Heart left ventricle (tissue), 16 donors: ENCODE data around the gene TNPO3. TPM values are rescaled to one million over a fixed set of nuclear protein-coding genes. Genes with fewer than 3 reads are reported as not detected.

ENCODE experiments used
- ATAC-seq, 4 donors: fragments of 200-7000 bp; cut with Tn5 transposase; one replicate each; pipeline ENCODE4 v1.9.1; 2020 to 2022; ENCODE audit warnings: moderate library complexity in 4 of 4, mild to moderate bottlenecking in 3 of 4, moderate number of reproducible peaks in 1 of 4
- DNase-seq, 5 donors: peaks; one replicate each; pipeline ENCODE4 v3.0.0-alpha.2; 2020
- H3K27ac ChIP-seq, 12 donors: fragments of 200-600 bp; sonication (generic) in 4 of 12; one replicate each; pipeline versions ENCODE4 v1.5.0 to v1.8.0; 2016 to 2022; ENCODE audit warnings: mild to moderate bottlenecking in 2 of 12
- H3K27me3 ChIP-seq, 9 donors: fragments of 200-600 bp; sonication (generic) in 2 of 9; one replicate each; pipeline versions ENCODE4 v1.5.1 to v1.8.0; 2016 to 2022; ENCODE audit warnings: mild to moderate bottlenecking in 3 of 9
- H3K36me3 ChIP-seq, 9 donors: fragments of 200-600 bp; sonication (generic) in 2 of 9; one replicate each; pipeline versions ENCODE4 v1.5.0 to v1.8.0; 2018 to 2022; ENCODE audit warnings: mild to moderate bottlenecking in 2 of 9
- H3K4me1 ChIP-seq, 12 donors: fragments of 200-600 bp; sonication (generic) in 4 of 12; one replicate each; pipeline versions ENCODE4 v1.5.0 to v1.8.0; 2016 to 2022; ENCODE audit warnings: mild to moderate bottlenecking in 3 of 12
- H3K4me3 ChIP-seq, 12 donors: fragments of 200-600 bp; sonication (generic) in 4 of 12; one replicate each; pipeline versions ENCODE4 v1.5.0 to v1.8.0; 2017 to 2022; ENCODE audit warnings: mild to moderate bottlenecking in 9 of 12, moderate library complexity in 4 of 12
- H3K9me3 ChIP-seq, 12 donors: fragments of 200-600 bp; sonication (generic) in 4 of 12; one replicate each; pipeline versions ENCODE4 v1.5.0 to v1.8.0; 2016 to 2022; ENCODE audit warnings: mild to moderate bottlenecking in 1 of 12
- POLR2A ChIP-seq, 2 donors: fragments of 450-650 bp; IDR thresholded peaks; one replicate each; pipeline ENCODE4 v1.6.1; 2017; ENCODE audit warnings: antibody characterized with exemption in 2 of 2, mild to moderate bottlenecking in 2 of 2, moderate library complexity in 2 of 2
- WGBS, 4 donors: extraction: QIAGEN DNeasy Blood & Tissue Kit in 2 of 4; methylation state at CpG; one replicate each; pipeline versions ENCODE4 v1.1.5 to v1.1.7; 2013 to 2018; 5-methylcytosine and 5-hydroxymethylcytosine counted together
- intact Hi-C, 10 donors: fragments of 100-400 bp; cut with DNase I; formaldehyde crosslinking; loops; one replicate each; pipeline versions ENCODE4 v1.11.1 to v1.14.2; 2022
- polyA plus RNA-seq, 2 donors: library from polyadenylated mRNA; stranded (reverse); fragments of 200-250 nt; gene quantifications; one replicate each; pipeline ENCODE4 v1.2.3, GENCODE V29; 2013
- total RNA-seq, 9 donors: library from RNA; depleted of rRNA in 2 of 9; stranded (reverse); fragments of >200 nt in 2 of 9; fragmentation: NEBNext Ultra II Directional in 3 of 9; extraction: Animal tissue kit (Norgen Biotek cat#: 25700) in 3 of 9; gene quantifications; one replicate each; pipeline versions ENCODE4 v1.1.0 to v1.2.4, GENCODE V29; 2016 to 2023
- TF ChIP-seq, protein P1 (sequence below), 12 donors: fragments of 200-600 bp; sonication (generic) in 4 of 12; IDR thresholded peaks; one replicate each; pipeline versions ENCODE4 v1.5.0 to v1.8.0; 2018 to 2022; ENCODE audit warnings: antibody characterized with exemption in 12 of 12, mild to moderate bottlenecking in 5 of 12
- donor health status: ischemic (EF 13 %, LVEDD 7.1; RV severe dilation, severe dysfunction).
- donor health status: healthy with polysubstance abuse.
- donor health status: DM: no; HTN: yes; CAD: no.
- donor health status: DM: no; HTN: no; CAD: no.
- donor health status: ischemic (EF 25% LVEDD 6.9; RV normal size, moderate dysfunction).
- donor health status: ischemic (EF 25% LVEDD 5.7; RV mildly dilated, moderate dysfunction).
- donor health status: healthy.
- donor health status: DM: yes; HTN: yes; CAD: no.
- donor health status: ischemic (EF 35%, LVEDD 5.7; RV mildly dilated, moderate dysfunction).
- donor health status: nonischemic (EF 11% LVEDD 7.7; RV severe dilation, severe dysfunction).
- donor health status: DM: yes; HTN: yes; CAD: no.
- donor health status: PGD.
- donor health status: ischemic (EF 29% LVEDD 5.4; RV normal size, mild dysfunction).
- donor health status: nonischemic (EF 23%, LVEDD 6.1; RV moderate dilation, normal function).

The TNPO3 gene
- total and polyA plus RNA-seq, 11 donors: 11.0 to 42.4 (median 31.3) TPM

DNA sequence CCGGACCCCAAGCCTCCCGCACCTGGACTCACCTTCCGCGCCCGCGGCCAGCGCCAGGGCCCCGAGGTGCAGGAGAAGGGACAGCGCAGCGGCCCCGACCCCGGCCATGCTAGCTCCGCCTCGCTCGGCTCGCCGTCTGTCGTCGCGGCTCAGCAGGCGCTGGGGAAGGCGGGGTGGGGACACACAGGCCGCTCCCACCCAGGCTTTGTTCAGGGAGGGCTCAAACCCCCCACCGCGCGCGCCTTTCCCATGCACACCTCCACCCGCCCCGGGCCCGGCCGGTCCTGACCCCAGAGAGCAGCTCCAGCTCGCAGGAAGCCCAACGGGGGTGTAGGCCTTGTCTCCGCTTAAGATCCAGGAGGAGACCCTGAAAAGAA is 144.4 kb downstream of the TNPO3 start, which contains the start of gene KCP:
TSS of gene KCP (minus strand) at position 141 of the 377 bp plus-strand sequence. CDS start at position 108, 33 bp downstream.
- Histone ChIP-seq H3K36me3 (no peaks in the 10 kb centered on the region), H3K4me3 (peak within 1 kb of the TSS in 11 of 12 donors; percentile 14 to 46 (median 32)), H3K4me1 (peaks cover 0 to 23% (median 5%) of the 10 kb centered on the region in 12 donors), H3K27me3 (peaks cover 15 to 64% (median 41%) of the 10 kb centered on the region in 9 donors), H3K27ac (no peak within 1 kb of the TSS), H3K9me3 (no peaks in the 10 kb centered on the region)
- intact Hi-C loops: no loop called here
- ATAC-seq (no peak), DNase-seq (peak in 1 of 5 donors; percentile 11)
- WGBS, 4 donors: 22 to 36% (median 29%) methylated on average over 12 to 34 of the region's 34 CpGs
- TF ChIP-seq, protein P1, sequence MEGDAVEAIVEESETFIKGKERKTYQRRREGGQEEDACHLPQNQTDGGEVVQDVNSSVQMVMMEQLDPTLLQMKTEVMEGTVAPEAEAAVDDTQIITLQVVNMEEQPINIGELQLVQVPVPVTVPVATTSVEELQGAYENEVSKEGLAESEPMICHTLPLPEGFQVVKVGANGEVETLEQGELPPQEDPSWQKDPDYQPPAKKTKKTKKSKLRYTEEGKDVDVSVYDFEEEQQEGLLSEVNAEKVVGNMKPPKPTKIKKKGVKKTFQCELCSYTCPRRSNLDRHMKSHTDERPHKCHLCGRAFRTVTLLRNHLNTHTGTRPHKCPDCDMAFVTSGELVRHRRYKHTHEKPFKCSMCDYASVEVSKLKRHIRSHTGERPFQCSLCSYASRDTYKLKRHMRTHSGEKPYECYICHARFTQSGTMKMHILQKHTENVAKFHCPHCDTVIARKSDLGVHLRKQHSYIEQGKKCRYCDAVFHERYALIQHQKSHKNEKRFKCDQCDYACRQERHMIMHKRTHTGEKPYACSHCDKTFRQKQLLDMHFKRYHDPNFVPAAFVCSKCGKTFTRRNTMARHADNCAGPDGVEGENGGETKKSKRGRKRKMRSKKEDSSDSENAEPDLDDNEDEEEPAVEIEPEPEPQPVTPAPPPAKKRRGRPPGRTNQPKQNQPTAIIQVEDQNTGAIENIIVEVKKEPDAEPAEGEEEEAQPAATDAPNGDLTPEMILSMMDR (IDR thresholded peaks at IDR 0.05): no peak

DNA sequence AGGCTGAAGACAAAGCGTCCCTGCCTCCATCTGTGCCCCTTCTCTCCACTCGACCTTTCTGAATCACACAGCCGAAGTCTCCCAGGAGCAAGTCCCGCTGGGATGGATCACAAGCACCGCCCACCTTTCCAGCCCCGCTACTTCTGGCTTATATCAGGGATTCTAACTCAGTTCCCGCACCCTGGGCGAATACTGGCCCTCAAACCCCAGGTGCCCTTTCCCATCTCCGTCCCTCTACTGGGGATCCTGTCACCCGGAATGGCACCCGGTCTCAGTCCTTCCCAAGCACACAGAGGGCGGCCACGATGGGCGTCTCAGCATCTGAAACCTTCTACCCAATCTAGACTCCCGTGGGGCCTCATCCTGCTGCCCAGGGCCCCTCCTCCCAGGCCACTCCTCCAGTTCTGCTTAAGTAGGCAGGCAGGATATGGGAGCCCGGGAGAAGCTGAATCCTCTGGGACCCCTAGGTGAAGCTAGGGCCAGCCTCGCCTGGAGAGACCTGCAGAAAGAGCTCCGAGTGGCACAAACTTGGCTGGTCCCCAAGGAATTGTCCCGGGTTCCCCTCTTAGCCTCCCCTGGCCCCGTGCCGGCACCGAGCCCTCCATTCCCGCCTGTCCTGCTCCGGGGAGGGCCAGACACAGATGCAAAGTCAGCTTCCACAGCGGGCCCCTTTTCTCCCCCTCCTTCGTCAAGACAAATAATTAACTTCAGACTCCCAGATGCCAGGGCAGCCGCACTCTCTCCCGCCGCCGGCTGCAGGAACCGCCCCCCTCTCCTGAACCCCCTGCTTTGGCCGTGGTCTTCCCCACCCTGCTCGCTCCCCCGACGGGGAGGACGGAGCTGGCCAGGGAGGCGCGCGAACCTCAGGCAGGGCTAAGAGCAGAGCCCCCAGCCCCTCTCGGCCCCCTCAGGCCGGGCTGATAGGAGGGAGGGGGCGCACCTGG is 145.0 kb downstream of the TNPO3 start:
- H3K4me3 ChIP-seq: peak overlapping the region in 11 of 12 donors; percentile 14 to 46 (median 32)
- peak in 2 of 4 donors; percentile 15 to 23 for ATAC-seq
- H3K9me3 ChIP-seq: no peaks in the 10 kb centered on the region
- H3K27ac ChIP-seq: no peak overlapping the region
- H3K4me1 ChIP-seq: peaks cover 0 to 16% (median 4%) of the 10 kb centered on the region in 12 donors
- no peaks in the 10 kb centered on the region for H3K36me3 ChIP-seq
- DNase-seq: peak in 1 of 5 donors; percentile 38
- 7 to 13% (median 8%) methylated on average over 34 to 42 of the region's 42 CpGs for WGBS, 4 donors
- intact Hi-C loops: loop anchor here in 4 of 10 donors (2.0 to 5.0 kb wide), 3 partner anchors 181 to 302 kb away; no protein-coding TSS in a partner anchor
- TF ChIP-seq, protein P1 (IDR thresholded peaks at IDR 0.05): no peak
- TF ChIP-seq POLR2A (IDR thresholded peaks at IDR 0.05): no peak
- peaks cover 10 to 61% (median 34%) of the 10 kb centered on the region in 9 donors for H3K27me3 ChIP-seq

DNA sequence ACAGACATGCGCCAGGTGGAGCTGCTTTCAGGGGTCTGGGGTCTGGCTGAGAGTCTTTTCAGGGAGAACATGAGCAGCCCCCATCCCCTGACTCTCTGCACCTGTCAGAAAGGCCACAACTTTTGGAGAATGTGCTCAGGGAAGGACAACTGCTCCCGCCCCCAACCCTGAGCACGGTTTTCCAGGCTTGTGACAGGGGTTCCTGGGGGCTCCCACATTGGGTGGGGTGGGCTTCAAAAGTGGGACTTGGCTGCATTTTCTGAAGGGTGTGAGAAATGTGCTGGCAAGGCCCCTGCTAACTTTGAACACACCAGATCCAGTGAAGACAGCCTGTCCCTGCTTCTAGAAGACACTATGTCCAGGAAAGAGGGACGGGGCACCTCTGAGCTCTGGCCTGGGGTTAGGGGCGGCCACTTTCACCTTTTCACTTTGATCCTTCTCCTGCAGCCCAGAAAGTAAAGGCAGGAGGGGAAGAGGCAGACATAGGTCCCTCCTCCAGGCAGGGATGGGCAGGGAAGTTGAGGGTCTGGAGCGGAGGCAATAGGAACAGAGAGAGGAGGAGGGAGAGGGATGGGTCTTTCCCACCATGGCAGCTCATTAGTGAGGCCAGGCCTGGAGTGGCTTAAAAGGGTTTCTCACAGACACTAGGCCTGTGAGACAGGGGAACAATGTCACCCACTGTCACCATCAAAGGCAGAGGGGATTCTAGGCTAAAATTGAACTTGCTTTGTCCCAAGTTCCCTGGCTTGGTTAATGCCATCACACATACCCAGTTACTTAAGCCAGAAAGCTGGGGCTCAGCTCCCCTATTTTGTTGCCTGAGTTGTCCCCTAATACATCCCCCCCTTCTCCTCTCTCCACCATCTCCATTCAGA is 145.9 kb downstream of the TNPO3 start:
- Histone ChIP-seq H3K4me3 (peak overlapping the region in 1 of 12 donors; percentile 40), H3K36me3 (no peaks in the 10 kb centered on the region), H3K9me3 (no peaks in the 10 kb centered on the region), H3K4me1 (peaks cover 0 to 14% (median 4%) of the 10 kb centered on the region in 12 donors), H3K27ac (no peak overlapping the region), H3K27me3 (peaks cover 3 to 52% (median 27%) of the 10 kb centered on the region in 9 donors)
- TF ChIP-seq POLR2A (IDR thresholded peaks at IDR 0.05): no peak
- TF ChIP-seq, protein P1 (IDR thresholded peaks at IDR 0.05): no peak
- 81 to 93% (median 91%) methylated on average over 4 to 6 of the region's 6 CpGs for WGBS, 4 donors
- DNase-seq: no peak
- no peak for ATAC-seq
- intact Hi-C loops: loop anchor here in 4 of 10 donors (2.0 to 5.0 kb wide), 3 partner anchors 182 to 303 kb away; no protein-coding TSS in a partner anchor
